A673 (cell line): Measurements from ENCODE around the gene SMIM36.

Experiments
- CTCF ChIP-seq: fragments of 300-800, 200-600 bp; sonication (generic); conservative IDR thresholded peaks from 2 replicates; pipeline ENCODE4 v1.5.1; 2017; ENCODE audit warnings: low read depth, mild to moderate bottlenecking, antibody characterized with exemption, low read length, moderate library complexity, mixed read lengths
- EZH2 ChIP-seq: fragments of 200-600 bp; sonication (generic); IDR thresholded peaks from 2 replicates; pipeline ENCODE4 v1.6.1; 2017; ENCODE audit warnings: borderline replicate concordance, low read depth, mild to moderate bottlenecking, mixed read lengths, antibody characterized with exemption, low read length; ENCODE audit not compliant: poor library complexity, severe bottlenecking

GRCh38 chr17:55530064-55530463 lies 18.8 kb upstream of the SMIM36 start:
- TF ChIP-seq CTCF (no peak), EZH2 (no peak)
